ENCODE data around the gene TF. TPM values are rescaled to one million over a fixed set of nuclear protein-coding genes. Genes with fewer than 3 reads are reported as not detected.

The TF gene
- total and polyA plus RNA-seq, 8 donors, result 1.1 to 30.7 (median 5.6) TPM

DNA sequence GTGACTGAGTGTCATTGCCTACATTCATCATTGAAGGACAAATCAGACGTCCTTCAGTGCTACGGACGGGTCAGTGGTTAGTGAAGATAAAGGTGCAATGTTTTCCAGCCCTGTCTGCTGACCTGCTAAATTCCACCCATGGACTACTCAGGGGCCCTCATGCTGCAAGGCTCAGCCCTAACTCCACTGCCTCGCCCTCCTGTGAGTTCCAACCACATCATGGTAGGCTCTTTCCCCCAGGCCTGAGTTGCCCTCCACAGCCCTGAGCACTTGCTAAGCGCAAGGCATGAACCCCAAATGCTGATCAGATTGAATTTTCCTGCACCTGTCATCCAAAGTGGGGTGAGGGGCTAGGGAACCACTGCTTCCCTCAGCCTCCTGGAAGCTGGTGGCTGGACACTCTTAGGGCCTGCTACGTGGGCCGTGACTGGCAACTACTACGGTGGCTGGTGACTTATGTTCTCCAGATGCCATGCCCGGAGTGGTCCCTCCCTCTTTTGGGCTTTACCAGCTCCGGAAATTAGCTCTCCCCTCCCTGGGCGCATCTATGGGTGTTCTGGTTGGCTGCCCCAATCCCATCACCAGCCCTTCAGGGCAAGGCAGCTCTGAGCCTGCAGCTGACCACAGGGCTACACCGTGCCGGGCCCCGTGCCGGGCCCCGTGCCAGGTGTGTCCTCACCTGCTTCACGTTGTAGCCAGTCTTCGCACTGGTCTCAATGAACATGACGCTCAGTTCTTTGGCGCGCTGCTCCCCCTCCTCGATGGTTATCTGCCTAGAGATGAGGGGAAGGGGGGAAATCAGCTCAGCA, 91.5 kb downstream of the TF start:
- Histone ChIP-seq H3K9me3 (no peaks in the 10 kb centered on the region), H3K27ac (no peak overlapping the region), H3K27me3 (no peaks in the 10 kb centered on the region), H3K36me3 (no peaks in the 10 kb centered on the region), H3K4me3 (no peak overlapping the region), H3K4me1 (no peaks in the 10 kb centered on the region)
- TF ChIP-seq, protein P1, sequence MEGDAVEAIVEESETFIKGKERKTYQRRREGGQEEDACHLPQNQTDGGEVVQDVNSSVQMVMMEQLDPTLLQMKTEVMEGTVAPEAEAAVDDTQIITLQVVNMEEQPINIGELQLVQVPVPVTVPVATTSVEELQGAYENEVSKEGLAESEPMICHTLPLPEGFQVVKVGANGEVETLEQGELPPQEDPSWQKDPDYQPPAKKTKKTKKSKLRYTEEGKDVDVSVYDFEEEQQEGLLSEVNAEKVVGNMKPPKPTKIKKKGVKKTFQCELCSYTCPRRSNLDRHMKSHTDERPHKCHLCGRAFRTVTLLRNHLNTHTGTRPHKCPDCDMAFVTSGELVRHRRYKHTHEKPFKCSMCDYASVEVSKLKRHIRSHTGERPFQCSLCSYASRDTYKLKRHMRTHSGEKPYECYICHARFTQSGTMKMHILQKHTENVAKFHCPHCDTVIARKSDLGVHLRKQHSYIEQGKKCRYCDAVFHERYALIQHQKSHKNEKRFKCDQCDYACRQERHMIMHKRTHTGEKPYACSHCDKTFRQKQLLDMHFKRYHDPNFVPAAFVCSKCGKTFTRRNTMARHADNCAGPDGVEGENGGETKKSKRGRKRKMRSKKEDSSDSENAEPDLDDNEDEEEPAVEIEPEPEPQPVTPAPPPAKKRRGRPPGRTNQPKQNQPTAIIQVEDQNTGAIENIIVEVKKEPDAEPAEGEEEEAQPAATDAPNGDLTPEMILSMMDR (IDR thresholded peaks at IDR 0.05), result no peak
- no peak for ATAC-seq
- 89 to 92% methylated on average over 22 of the region's 22 CpGs for WGBS, 2 donors
- intact Hi-C loops (cut with DNase I), result no loop called here
- no peak for FAIRE-seq
- peak in 1 of 6 donors; percentile 5 for DNase-seq

DNA sequence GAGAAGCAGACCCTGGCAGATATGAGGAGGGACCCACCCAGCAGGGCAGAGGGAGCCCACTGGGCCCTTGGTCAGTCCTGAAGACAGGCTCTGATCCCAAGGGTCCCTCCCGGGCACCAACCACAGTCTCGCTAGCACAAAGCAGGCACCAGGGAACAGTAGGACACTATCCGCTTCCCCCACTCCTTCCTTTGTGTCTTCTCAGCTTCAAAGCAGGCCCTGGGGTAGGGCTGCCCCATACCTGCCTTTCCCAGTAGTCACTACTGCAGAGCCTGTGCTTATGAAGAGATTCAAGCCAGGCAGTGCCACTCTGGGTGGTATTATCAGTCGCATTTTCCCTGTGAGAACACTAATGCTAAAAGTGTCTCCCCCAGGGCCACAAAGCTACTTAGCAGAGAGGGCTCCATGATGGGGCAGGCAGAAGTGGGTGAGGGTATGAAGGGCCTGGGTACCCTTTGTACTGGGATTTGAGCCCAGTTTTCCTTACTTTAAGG, 92.2 kb downstream of the TF start:
- WGBS, 2 donors, result 86 to 87% methylated on average over 4 of the region's 4 CpGs

DNA sequence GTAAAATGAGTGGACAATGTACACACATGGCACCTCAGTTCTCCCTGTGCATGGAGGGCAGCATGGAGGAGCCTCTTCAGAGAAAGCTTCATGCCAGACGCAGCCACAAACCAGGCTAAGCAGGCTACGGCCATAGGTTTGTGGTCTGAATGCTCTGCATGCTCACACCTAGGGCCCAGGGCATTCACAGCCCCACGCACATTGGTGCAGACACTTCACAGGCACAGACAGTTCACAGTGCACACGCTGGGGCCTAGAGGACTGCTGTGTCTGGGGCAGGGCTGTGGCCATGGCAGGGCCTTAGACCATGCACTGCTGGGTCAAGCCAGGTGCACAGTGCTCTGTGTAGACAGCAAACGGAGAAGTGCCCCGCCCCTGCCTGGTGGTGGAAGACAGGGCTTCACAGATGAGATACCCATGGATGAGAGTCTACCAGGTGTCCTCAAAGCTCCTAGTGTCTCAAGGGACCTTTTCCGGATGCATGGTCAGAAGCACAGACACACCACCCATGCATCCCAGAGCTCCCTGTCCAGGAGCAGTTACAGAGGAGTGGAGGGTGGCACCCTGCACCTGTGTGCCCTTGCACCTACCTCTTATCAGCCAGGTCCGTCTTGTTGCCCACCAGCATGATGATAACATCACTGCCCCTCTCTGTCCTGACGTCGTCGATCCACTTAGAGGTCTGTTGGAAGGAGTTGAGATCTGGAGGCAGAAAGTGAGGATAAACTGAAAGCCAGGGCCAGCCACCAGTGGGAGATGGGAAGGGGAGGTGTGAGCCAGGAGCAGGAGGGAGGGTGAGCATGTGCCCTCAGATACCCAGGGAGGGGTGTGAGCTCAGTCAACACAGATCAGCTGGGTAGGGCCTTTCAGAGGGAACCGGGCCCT, 93.0 kb downstream of the TF start:
- no peak for FAIRE-seq
- ATAC-seq, result no peak
- 88 to 89% methylated on average over 12 of the region's 12 CpGs for WGBS, 2 donors

More for the DNA sequence above, 92.2 kb downstream of the TF start:
- no peaks in the 10 kb centered on the region for H3K36me3 ChIP-seq
- H3K27me3 ChIP-seq, result no peaks in the 10 kb centered on the region
- no peak for DNase-seq
- ATAC-seq, result no peak
- H3K4me3 ChIP-seq, result no peak overlapping the region
- no peaks in the 10 kb centered on the region for H3K4me1 ChIP-seq
- no peak overlapping the region for H3K27ac ChIP-seq
- FAIRE-seq, result no peak
- TF ChIP-seq, protein P1 (IDR thresholded peaks at IDR 0.05), result no peak
- no peaks in the 10 kb centered on the region for H3K9me3 ChIP-seq
- intact Hi-C loops (cut with DNase I), result no loop called here

DNA sequence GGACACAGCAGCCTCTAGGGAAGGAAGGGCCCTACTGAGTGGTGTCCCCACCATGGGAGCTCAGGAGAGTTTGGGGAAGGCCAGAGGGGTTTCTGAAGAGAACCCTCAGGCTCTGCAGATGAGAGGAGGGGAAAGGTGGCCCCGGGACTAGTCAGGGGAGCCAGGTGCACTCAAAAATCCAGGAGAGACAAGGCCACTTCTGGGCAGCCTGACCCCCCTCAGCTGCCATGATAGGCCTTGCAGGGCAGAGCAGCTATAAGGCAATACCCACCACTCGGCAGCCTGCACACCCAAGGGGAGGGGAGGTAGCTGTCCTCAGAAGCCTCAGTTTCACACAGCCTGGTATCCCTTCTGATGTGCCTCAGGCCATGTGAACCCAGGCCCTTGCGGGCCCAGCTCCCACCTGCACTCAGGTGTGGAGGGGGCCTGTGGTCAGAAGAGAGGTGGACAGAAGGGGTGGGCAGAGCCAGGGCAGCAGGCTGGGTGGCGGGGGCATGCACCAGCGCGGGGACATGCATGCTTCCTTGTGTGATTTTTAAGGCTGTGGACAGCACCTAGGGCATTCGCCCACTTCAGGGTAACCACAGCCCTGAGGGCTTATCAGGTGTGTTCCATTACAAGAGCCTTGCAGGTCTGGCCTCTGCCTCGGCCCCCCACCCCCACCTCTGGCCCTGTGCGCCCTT, 94.0 kb downstream of the TF start:
- no peak for DNase-seq
- intact Hi-C loops (cut with DNase I), result no loop called here
- H3K9me3 ChIP-seq, result no peaks in the 10 kb centered on the region
- no peak for FAIRE-seq
- H3K4me3 ChIP-seq, result no peak overlapping the region
- H3K4me1 ChIP-seq, result no peaks in the 10 kb centered on the region
- H3K36me3 ChIP-seq, result no peaks in the 10 kb centered on the region
- no peaks in the 10 kb centered on the region for H3K27me3 ChIP-seq
- WGBS, 2 donors, result 93 to 94% methylated on average over 9 of the region's 9 CpGs
- ATAC-seq, result no peak
- no peak overlapping the region for H3K27ac ChIP-seq
- TF ChIP-seq, protein P1 (IDR thresholded peaks at IDR 0.05), result no peak

More for the DNA sequence above, 93.0 kb downstream of the TF start:
- H3K27me3 ChIP-seq, result no peaks in the 10 kb centered on the region
- no peaks in the 10 kb centered on the region for H3K36me3 ChIP-seq
- H3K9me3 ChIP-seq, result no peaks in the 10 kb centered on the region
- no peaks in the 10 kb centered on the region for H3K4me1 ChIP-seq
- no peak overlapping the region for H3K4me3 ChIP-seq
- no peak overlapping the region for H3K27ac ChIP-seq
- TF ChIP-seq, protein P1 (IDR thresholded peaks at IDR 0.05), result no peak
- DNase-seq, result no peak
- intact Hi-C loops (cut with DNase I), result no loop called here

Measured in pancreas (tissue), 10 donors.